ENCODE data around the gene NFX1. TPM values are rescaled to one million over a fixed set of nuclear protein-coding genes. Genes with fewer than 3 reads are reported as not detected.

The NFX1 gene
- total and polyA plus RNA-seq, 2 donors (not counting 1 experiment from before 2014, with no cell fraction given): 67.6 to 76.3 TPM

DNA sequence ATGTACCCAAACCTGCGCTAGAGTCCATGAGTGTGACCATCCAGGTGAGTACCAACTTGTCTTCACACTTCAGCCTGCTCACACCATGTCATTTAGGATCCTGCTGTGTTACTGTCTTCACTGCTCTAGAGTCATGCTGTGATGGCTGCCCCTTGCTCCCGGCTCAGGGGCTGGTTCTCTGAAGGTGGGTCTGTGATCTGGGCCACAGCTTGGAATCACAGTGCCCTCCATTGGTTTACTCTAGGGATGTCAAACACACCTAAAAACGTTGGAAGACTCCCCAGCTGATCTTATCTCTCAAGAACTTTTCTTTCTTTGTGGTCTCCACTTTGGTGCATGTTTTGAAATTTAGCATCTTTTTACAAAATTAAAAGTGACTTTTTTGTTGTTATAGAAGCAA, 53.8 kb downstream of the NFX1 start:
- intact Hi-C loops (cut with micrococcal nuclease): no loop called here
- H3K4me3 Mint-ChIP-seq: no peak overlapping the region
- H3K36me3 ChIP-seq (replicated peaks in 1 of 2; ENCODE audit: control extremely low read depth in 1 of 2, control insufficient read depth in 1 of 2, extremely low read depth in 1 of 2, insufficient read depth in 2 of 2, low read length in 1 of 2): peaks cover 21 to 82% of the 10 kb centered on the region in 2 experiments
- WGBS (ENCODE audit: insufficient coverage): 100% methylated on average over 2 of the region's 3 CpGs
- no peaks in the 10 kb centered on the region for H3K27me3 ChIP-seq (replicated peaks in 1 of 4; ENCODE audit: control extremely low read depth in 1 of 4, control insufficient read depth in 3 of 4, insufficient read depth in 4 of 4, low read length in 3 of 4)
- no peaks in the 10 kb centered on the region for H3K79me2 ChIP-seq (ENCODE audit: control insufficient read depth, insufficient read depth, low read length)
- CTCF ChIA-PET: no interaction called here
- H3K9me3 ChIP-seq (ENCODE audit: control extremely low read depth in 1 of 3, control insufficient read depth in 2 of 3, insufficient read depth in 1 of 3, low read length in 2 of 3): peaks cover 0 to 13% (median 10%) of the 10 kb centered on the region in 3 donors
- H2AFZ ChIP-seq (ENCODE audit: insufficient read depth, low read depth, low read length, poor library complexity, severe bottlenecking): no peak overlapping the region
- no peaks in the 10 kb centered on the region for H3K4me1 ChIP-seq (ENCODE audit: control insufficient read depth in 2 of 2, insufficient read depth in 2 of 2, low read length in 2 of 2)
- DNase-seq: no peak
- no peak overlapping the region for H3K27ac ChIP-seq (ENCODE audit: low read length in 2 of 2)
- H3K9me3 Mint-ChIP-seq (ENCODE audit: insufficient read depth): peaks cover 6% of the 10 kb centered on the region
- no peak for TF ChIP-seq EZH2 (IDR thresholded peaks at IDR 0.05; ENCODE audit: borderline replicate concordance, insufficient read depth, low read depth, low read length, poor library complexity, severe bottlenecking)
- TF ChIP-seq, protein P1, sequence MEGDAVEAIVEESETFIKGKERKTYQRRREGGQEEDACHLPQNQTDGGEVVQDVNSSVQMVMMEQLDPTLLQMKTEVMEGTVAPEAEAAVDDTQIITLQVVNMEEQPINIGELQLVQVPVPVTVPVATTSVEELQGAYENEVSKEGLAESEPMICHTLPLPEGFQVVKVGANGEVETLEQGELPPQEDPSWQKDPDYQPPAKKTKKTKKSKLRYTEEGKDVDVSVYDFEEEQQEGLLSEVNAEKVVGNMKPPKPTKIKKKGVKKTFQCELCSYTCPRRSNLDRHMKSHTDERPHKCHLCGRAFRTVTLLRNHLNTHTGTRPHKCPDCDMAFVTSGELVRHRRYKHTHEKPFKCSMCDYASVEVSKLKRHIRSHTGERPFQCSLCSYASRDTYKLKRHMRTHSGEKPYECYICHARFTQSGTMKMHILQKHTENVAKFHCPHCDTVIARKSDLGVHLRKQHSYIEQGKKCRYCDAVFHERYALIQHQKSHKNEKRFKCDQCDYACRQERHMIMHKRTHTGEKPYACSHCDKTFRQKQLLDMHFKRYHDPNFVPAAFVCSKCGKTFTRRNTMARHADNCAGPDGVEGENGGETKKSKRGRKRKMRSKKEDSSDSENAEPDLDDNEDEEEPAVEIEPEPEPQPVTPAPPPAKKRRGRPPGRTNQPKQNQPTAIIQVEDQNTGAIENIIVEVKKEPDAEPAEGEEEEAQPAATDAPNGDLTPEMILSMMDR (IDR thresholded peaks at IDR 0.05): no peak
- POLR2A ChIA-PET: no interaction called here
- ATAC-seq (ENCODE audit: low read depth): no peak
- H3K9ac ChIP-seq (ENCODE audit: low read length): no peak overlapping the region
- no peaks in the 10 kb centered on the region for H3K4me1 Mint-ChIP-seq
- H4K20me1 ChIP-seq (ENCODE audit: control insufficient read depth, insufficient read depth, low read length, poor library complexity, severe bottlenecking): no peaks in the 10 kb centered on the region
- H3K4me3 ChIP-seq (ENCODE audit: control extremely low read depth in 1 of 5, extremely low read depth in 1 of 5, insufficient read depth in 1 of 5, low read depth in 2 of 5, low read length in 4 of 5): no peak overlapping the region
- H3K27me3 Mint-ChIP-seq: no peaks in the 10 kb centered on the region
- H3K4me2 ChIP-seq (replicated peaks; ENCODE audit: low read depth, low read length, poor library complexity, severe bottlenecking): no peak overlapping the region
- H3K27ac Mint-ChIP-seq: no peak overlapping the region

- Histone ChIP-seq H3K27ac (ENCODE audit: low read length in 2 of 2) (no peak overlapping the region), H3K4me3 (ENCODE audit: control extremely low read depth in 1 of 5, extremely low read depth in 1 of 5, insufficient read depth in 1 of 5, low read depth in 2 of 5, low read length in 4 of 5) (no peak overlapping the region), H2AFZ (ENCODE audit: insufficient read depth, low read depth, low read length, poor library complexity, severe bottlenecking) (no peak overlapping the region), H3K9ac (ENCODE audit: low read length) (no peak overlapping the region), H3K36me3 (replicated peaks in 1 of 2; ENCODE audit: control extremely low read depth in 1 of 2, control insufficient read depth in 1 of 2, extremely low read depth in 1 of 2, insufficient read depth in 2 of 2, low read length in 1 of 2) (peaks cover 21 to 66% of the 10 kb centered on the region in 2 experiments), H4K20me1 (ENCODE audit: control insufficient read depth, insufficient read depth, low read length, poor library complexity, severe bottlenecking) (no peaks in the 10 kb centered on the region), H3K27me3 (replicated peaks in 1 of 4; ENCODE audit: control extremely low read depth in 1 of 4, control insufficient read depth in 3 of 4, insufficient read depth in 4 of 4, low read length in 3 of 4) (no peaks in the 10 kb centered on the region), H3K4me1 (ENCODE audit: control insufficient read depth in 2 of 2, insufficient read depth in 2 of 2, low read length in 2 of 2) (no peaks in the 10 kb centered on the region), H3K79me2 (ENCODE audit: control insufficient read depth, insufficient read depth, low read length) (no peaks in the 10 kb centered on the region), H3K4me2 (replicated peaks; ENCODE audit: low read depth, low read length, poor library complexity, severe bottlenecking) (no peak overlapping the region), H3K9me3 (ENCODE audit: control extremely low read depth in 1 of 3, control insufficient read depth in 2 of 3, insufficient read depth in 1 of 3, low read length in 2 of 3) (no peaks in the 10 kb centered on the region)
- ATAC-seq (ENCODE audit: low read depth) (no peak), DNase-seq (no peak)
- 100% methylated on average over 2 of the region's 4 CpGs for WGBS (ENCODE audit: insufficient coverage)
- ChIA-PET CTCF (no interaction called here), POLR2A (no interaction called here)
- TF ChIP-seq, protein P1 (IDR thresholded peaks at IDR 0.05): no peak
- TF ChIP-seq EZH2 (IDR thresholded peaks at IDR 0.05; ENCODE audit: borderline replicate concordance, insufficient read depth, low read depth, low read length, poor library complexity, severe bottlenecking): no peak
- H3K4me1 Mint-ChIP-seq: no peaks in the 10 kb centered on the region
- intact Hi-C loops (cut with micrococcal nuclease): no loop called here
- no peak overlapping the region for H3K27ac Mint-ChIP-seq
- no peak overlapping the region for H3K4me3 Mint-ChIP-seq
- no peaks in the 10 kb centered on the region for H3K9me3 Mint-ChIP-seq (ENCODE audit: insufficient read depth)
- H3K27me3 Mint-ChIP-seq: no peaks in the 10 kb centered on the region
Measured at GRCh38 chr9:33346564-33346963, 56.2 kb downstream of the NFX1 start.
